ENCODE data around the gene PJVK.
"Not testable (repeated sequence)": the region's sequence is repeated elsewhere in the genome, so short reads cannot be mapped to it uniquely, and the experiment has no call there.

PJVK gene

DNA sequence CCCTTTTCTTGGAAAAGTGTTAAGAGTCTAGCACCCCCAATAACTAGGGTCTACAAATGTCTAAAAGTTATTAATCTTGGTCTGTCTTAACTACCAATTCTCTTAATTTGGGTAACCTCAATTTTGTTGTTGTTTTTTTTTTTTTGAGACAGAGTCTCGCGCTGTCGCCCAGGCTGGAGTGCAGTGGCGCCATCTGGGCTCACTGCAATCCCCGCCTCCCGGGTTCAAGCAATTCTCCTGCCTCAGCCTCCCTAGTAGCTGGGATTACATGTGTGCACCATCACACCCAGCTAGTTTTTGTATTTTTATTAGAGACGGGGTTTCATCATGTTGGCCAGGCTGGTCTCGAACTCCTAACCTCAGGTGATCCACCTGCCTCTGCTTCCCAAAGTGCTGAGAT is 38.7 kb upstream of the PJVK start:
- not testable (repeated sequence) for H3K9me3 ChIP-seq (ENCODE audit: control extremely low read depth in 1 of 5, control insufficient read depth in 4 of 5, insufficient read depth in 2 of 5, low read depth in 1 of 5, low read length in 4 of 5)

DNA sequence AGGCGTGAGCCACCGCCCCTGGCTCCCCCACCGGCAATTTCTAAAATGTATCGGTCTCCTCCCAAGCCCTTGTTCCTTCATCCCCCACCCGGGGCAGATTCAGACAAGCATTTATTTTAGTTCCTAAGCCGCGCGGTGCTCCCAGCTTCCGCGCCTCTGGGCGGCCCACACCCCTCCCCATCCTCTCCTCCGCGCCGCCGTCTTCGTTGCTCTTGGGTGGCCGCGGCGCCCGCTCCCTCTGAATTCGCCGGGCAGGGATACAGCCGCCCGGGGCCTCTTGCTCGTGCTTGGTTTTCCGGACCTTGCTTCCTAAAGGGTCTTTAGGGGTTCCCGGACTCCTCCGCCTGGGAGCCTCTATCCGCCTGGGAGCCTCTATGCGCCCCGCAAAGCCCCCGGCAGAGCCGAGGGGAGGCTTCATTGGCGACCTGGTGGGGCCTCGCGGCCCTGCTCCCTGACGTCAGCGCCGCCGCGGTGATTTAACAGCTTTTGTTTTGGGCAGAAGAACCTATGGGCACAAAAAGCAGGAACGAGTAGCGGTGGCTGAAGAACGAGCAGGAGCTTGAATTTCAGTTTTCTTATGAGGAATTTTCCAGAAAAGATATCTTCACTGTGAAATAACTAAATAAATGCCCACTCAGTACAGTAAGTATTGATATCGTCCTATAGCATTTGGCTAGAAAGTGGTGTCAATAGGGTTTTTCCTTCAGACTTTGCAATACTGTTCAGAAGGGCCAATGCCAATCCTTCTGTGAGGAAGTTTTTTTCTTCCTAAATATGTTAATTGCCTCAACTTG is 37.5 kb upstream of the PJVK start:
- Histone ChIP-seq H3K4me3 (ENCODE audit: control insufficient read depth in 1 of 7, extremely low read depth in 1 of 7, insufficient read depth in 4 of 7, low read depth in 2 of 7, low read length in 6 of 7) (peak overlapping the region; percentile 64 to 93 (median 78)), H3K9me3 (ENCODE audit: control extremely low read depth in 1 of 5, control insufficient read depth in 4 of 5, insufficient read depth in 2 of 5, low read depth in 1 of 5, low read length in 4 of 5) (no peaks in the 10 kb centered on the region), H3K4me1 (ENCODE audit: control extremely low read depth in 1 of 4, control insufficient read depth in 4 of 4, insufficient read depth in 4 of 4, low read length in 3 of 4) (peaks cover 6 to 17% (median 10%) of the 10 kb centered on the region in 4 experiments), H3K27me3 (replicated peaks in 2 of 5; ENCODE audit: control insufficient read depth in 4 of 5, insufficient read depth in 5 of 5, low read length in 4 of 5) (no peaks in the 10 kb centered on the region), H3K27ac (ENCODE audit: insufficient read depth in 1 of 2, low read depth in 1 of 2, low read length in 2 of 2, poor library complexity in 1 of 2, severe bottlenecking in 2 of 2) (peak overlapping the region; percentile 89 to 95), H3K36me3 (ENCODE audit: control insufficient read depth in 4 of 4, insufficient read depth in 4 of 4, low read length in 3 of 4) (peaks cover 0 to 5% (median 2%) of the 10 kb centered on the region in 4 experiments)
- DNase-seq, result peak; percentile 87 to 93 (median 92)
- POLR2A ChIA-PET, result interaction anchor here (0.6 to 1.4 kb wide), 3 partner anchors 37 to 284 kb away, joined by 3 read pairs; partner anchors contain the start of genes PJVK and PRKRA
- 0% methylated on average over 22 of the region's 45 CpGs for WGBS (ENCODE audit: insufficient coverage)
- CTCF ChIA-PET, result interaction anchor here (0.6 to 13.7 kb wide), 19 partner anchors 10 to 302 kb away, joined by 3 to 278 read pairs (median 4); partner anchors contain the start of gene RBM45

More for the DNA sequence above, 38.7 kb upstream of the PJVK start:
- POLR2A ChIA-PET; H3K4me3 ChIP-seq (ENCODE audit: control insufficient read depth in 1 of 7, extremely low read depth in 1 of 7, insufficient read depth in 4 of 7, low read depth in 2 of 7, low read length in 6 of 7); DNase-seq; H3K27ac ChIP-seq (ENCODE audit: insufficient read depth in 1 of 2, low read depth in 1 of 2, low read length in 2 of 2, poor library complexity in 1 of 2, severe bottlenecking in 2 of 2); H3K36me3 ChIP-seq (ENCODE audit: control insufficient read depth in 4 of 4, insufficient read depth in 4 of 4, low read length in 3 of 4); H3K27me3 ChIP-seq (replicated peaks in 2 of 5; ENCODE audit: control insufficient read depth in 4 of 5, insufficient read depth in 5 of 5, low read length in 4 of 5): not testable (repeated sequence)
- CTCF ChIA-PET, result interaction anchor here (0.7 to 13.7 kb wide), 4 partner anchors 14 to 301 kb away, joined by 3 to 278 read pairs (median 14); partner anchors contain the start of gene RBM45
- H3K4me1 ChIP-seq (ENCODE audit: control extremely low read depth in 1 of 4, control insufficient read depth in 4 of 4, insufficient read depth in 4 of 4, low read length in 3 of 4), result peaks cover 6 to 17% (median 10%) of the 10 kb centered on the region in 4 experiments
- WGBS (ENCODE audit: insufficient coverage), result 96% methylated on average over 7 of the region's 8 CpGs

DNA sequence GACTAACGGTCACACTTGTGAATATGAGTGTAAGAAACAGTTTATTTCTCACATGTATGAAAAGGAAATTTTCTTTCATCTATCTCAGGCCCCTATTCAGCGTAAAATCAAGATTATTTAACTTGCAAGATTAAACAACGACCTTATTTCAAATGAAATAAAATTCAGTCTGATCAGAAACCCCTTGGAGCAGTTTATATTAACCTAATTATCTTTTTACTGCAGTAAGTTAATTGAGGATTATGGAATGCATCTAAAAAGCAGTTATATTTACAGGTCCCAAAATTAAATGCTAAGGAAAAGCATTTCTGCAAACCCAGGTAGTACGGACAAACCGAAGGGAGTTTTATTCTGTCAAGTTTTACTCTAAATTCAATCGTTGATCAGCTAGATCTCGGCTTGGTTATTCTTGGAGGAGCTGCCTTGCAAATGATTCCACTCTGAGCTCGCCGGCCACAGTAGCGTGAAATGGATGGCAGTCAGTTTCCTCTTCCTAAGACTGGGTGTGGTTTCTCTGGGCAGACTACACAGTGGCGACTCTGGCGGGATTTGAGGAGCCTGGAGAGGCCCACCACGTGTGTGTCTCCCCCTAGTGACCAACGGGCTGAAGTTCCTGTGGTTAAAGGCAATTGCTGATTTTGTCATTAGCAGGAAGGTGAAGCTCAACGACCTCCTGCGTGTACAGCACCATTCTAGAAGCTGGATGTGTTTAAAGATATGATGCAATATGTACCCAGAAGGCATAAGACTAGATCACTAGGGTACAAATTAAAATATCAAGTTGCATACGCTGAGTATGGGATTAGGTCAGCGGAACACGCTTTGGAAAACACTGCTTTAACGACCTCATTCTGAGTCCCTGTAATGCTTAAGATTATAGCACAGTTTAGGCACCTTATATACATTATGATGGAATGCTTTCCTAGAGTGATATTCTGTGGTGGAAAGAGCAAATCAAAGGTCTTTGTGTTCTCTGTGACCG is 36.6 kb upstream of the PJVK start:
- H3K36me3 ChIP-seq (ENCODE audit: control insufficient read depth in 4 of 4, insufficient read depth in 4 of 4, low read length in 3 of 4), result peaks cover 0 to 5% (median 2%) of the 10 kb centered on the region in 4 experiments
- 18% methylated on average over 14 of the region's 21 CpGs for WGBS (ENCODE audit: insufficient coverage)
- peak overlapping the region in 6 of 7 experiments; percentile 64 to 93 (median 80) for H3K4me3 ChIP-seq (ENCODE audit: control insufficient read depth in 1 of 7, extremely low read depth in 1 of 7, insufficient read depth in 4 of 7, low read depth in 2 of 7, low read length in 6 of 7)
- no peaks in the 10 kb centered on the region for H3K9me3 ChIP-seq (ENCODE audit: control extremely low read depth in 1 of 5, control insufficient read depth in 4 of 5, insufficient read depth in 2 of 5, low read depth in 1 of 5, low read length in 4 of 5)
- CTCF ChIA-PET, result interaction anchor here (0.6 to 13.7 kb wide), 26 partner anchors 9 to 303 kb away, joined by 3 to 278 read pairs (median 4); partner anchors contain the start of gene RBM45
- peak overlapping the region; percentile 89 to 95 for H3K27ac ChIP-seq (ENCODE audit: insufficient read depth in 1 of 2, low read depth in 1 of 2, low read length in 2 of 2, poor library complexity in 1 of 2, severe bottlenecking in 2 of 2)
- H3K27me3 ChIP-seq (replicated peaks in 2 of 5; ENCODE audit: control insufficient read depth in 4 of 5, insufficient read depth in 5 of 5, low read length in 4 of 5), result no peaks in the 10 kb centered on the region
- POLR2A ChIA-PET, result interaction anchor here (0.6 to 1.4 kb wide), 3 partner anchors 36 to 285 kb away, joined by 3 read pairs; partner anchors contain the start of genes PJVK and PRKRA
- peak; percentile 96 to 98 (median 97) for DNase-seq
- peaks cover 6 to 17% (median 10%) of the 10 kb centered on the region in 4 experiments for H3K4me1 ChIP-seq (ENCODE audit: control extremely low read depth in 1 of 4, control insufficient read depth in 4 of 4, insufficient read depth in 4 of 4, low read length in 3 of 4)

DNA sequence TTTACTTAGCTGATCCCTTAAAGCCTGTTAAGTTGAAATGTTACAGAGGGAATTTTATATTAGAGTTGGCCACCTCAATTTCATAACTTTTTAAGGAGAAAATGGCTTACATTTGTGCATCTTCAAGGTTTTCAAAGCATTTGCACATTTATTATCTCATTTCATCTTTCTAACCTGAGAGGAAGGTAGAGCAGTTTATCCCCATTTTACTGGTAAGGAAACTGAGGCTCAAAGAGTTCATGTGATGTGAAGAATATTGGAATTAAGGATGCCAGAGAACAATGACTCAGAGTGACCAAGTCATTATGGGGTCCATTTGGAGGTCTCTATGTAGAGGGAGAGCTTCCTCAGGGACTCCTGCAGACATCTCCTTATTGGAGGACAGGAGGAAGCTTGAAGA is 35.2 kb upstream of the PJVK start:
- H3K27me3 ChIP-seq (replicated peaks in 2 of 5; ENCODE audit: control insufficient read depth in 4 of 5, insufficient read depth in 5 of 5, low read length in 4 of 5), result no peaks in the 10 kb centered on the region
- no peak overlapping the region for H3K27ac ChIP-seq (ENCODE audit: insufficient read depth in 1 of 2, low read depth in 1 of 2, low read length in 2 of 2, poor library complexity in 1 of 2, severe bottlenecking in 2 of 2)
- no peak overlapping the region for H3K4me3 ChIP-seq (ENCODE audit: control insufficient read depth in 1 of 7, extremely low read depth in 1 of 7, insufficient read depth in 4 of 7, low read depth in 2 of 7, low read length in 6 of 7)
- ChIA-PET POLR2A (no interaction called here), CTCF (interaction anchor here (1.3 to 13.7 kb wide), 6 partner anchors 18 to 305 kb away, joined by 3 to 278 read pairs (median 6); no protein-coding TSS in a partner anchor)
- H3K9me3 ChIP-seq (ENCODE audit: control extremely low read depth in 1 of 5, control insufficient read depth in 4 of 5, insufficient read depth in 2 of 5, low read depth in 1 of 5, low read length in 4 of 5), result no peaks in the 10 kb centered on the region
- H3K4me1 ChIP-seq (ENCODE audit: control extremely low read depth in 1 of 4, control insufficient read depth in 4 of 4, insufficient read depth in 4 of 4, low read length in 3 of 4), result peaks cover 6 to 17% (median 12%) of the 10 kb centered on the region in 4 experiments
- peaks cover 0 to 9% (median 2%) of the 10 kb centered on the region in 4 experiments for H3K36me3 ChIP-seq (ENCODE audit: control insufficient read depth in 4 of 4, insufficient read depth in 4 of 4, low read length in 3 of 4)
- no peak for DNase-seq

DNA sequence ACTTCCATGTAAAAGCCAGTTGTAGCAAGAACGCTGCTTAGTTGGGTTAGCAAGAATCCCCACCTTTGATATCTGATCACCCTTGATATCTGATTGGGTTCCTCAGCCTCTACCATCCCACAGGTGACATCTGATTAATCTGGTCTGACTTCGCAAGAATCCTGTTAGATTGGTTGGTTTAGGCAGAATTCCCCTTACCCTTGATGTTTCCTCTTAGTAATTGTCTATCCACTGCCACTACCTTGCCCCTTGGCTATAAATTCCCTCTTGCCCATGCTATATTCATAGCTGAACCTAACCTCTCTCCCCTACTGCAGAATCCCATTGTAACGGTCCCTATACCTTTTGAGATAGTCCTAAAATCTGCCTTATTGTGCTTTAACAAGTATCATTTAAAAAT is 33.3 kb upstream of the PJVK start:
- no peak for DNase-seq
- 100% methylated on average over 2 of the region's 3 CpGs for WGBS (ENCODE audit: insufficient coverage)
- POLR2A ChIA-PET, result no interaction called here
- Histone ChIP-seq H3K4me3 (ENCODE audit: control insufficient read depth in 1 of 7, extremely low read depth in 1 of 7, insufficient read depth in 4 of 7, low read depth in 2 of 7, low read length in 6 of 7) (no peak overlapping the region), H3K9me3 (ENCODE audit: control extremely low read depth in 1 of 5, control insufficient read depth in 4 of 5, insufficient read depth in 2 of 5, low read depth in 1 of 5, low read length in 4 of 5) (peaks cover 0 to 7% (median 1%) of the 10 kb centered on the region in 5 experiments), H3K4me1 (ENCODE audit: control extremely low read depth in 1 of 4, control insufficient read depth in 4 of 4, insufficient read depth in 4 of 4, low read length in 3 of 4) (peaks cover 6 to 15% (median 12%) of the 10 kb centered on the region in 4 experiments), H3K27me3 (replicated peaks in 2 of 5; ENCODE audit: control insufficient read depth in 4 of 5, insufficient read depth in 5 of 5, low read length in 4 of 5) (no peaks in the 10 kb centered on the region), H3K27ac (ENCODE audit: insufficient read depth in 1 of 2, low read depth in 1 of 2, low read length in 2 of 2, poor library complexity in 1 of 2, severe bottlenecking in 2 of 2) (no peak overlapping the region), H3K36me3 (ENCODE audit: control insufficient read depth in 4 of 4, insufficient read depth in 4 of 4, low read length in 3 of 4) (peaks cover 4 to 25% (median 12%) of the 10 kb centered on the region in 4 experiments)
- CTCF ChIA-PET, result interaction anchor here (0.7 to 13.7 kb wide), 9 partner anchors 9 to 311 kb away, joined by 3 to 278 read pairs (median 6); partner anchors contain the start of gene RBM45

DNA sequence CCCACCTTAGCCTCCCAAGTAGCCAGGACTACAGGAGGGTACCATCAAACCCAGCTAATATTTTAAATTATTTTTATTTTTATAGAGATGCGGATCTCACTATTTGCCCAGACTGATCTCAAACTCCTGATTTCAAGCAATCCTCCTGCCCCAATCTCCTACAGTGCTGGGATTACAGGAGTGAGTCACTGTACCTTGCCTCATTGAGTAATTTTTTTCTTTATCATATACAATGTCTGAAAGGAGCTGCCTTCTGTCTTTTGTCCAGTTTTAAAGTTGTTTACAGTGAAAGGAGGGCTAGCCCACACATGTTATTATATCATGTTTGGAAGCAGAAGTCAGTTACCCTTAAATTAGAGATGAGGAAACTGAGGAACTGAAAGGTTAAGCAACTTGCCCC is 32.8 kb upstream of the PJVK start:
- H3K4me3 ChIP-seq (ENCODE audit: control insufficient read depth in 1 of 7, extremely low read depth in 1 of 7, insufficient read depth in 4 of 7, low read depth in 2 of 7, low read length in 6 of 7), result no peak overlapping the region
- POLR2A ChIA-PET, result no interaction called here
- WGBS (ENCODE audit: insufficient coverage), result no CpG with 5 or more reads among the region's 1 CpG
- H3K36me3 ChIP-seq (ENCODE audit: control insufficient read depth in 4 of 4, insufficient read depth in 4 of 4, low read length in 3 of 4), result peaks cover 4 to 25% (median 15%) of the 10 kb centered on the region in 4 experiments
- DNase-seq, result no peak
- H3K9me3 ChIP-seq (ENCODE audit: control extremely low read depth in 1 of 5, control insufficient read depth in 4 of 5, insufficient read depth in 2 of 5, low read depth in 1 of 5, low read length in 4 of 5), result peaks cover 0 to 8% (median 1%) of the 10 kb centered on the region in 5 experiments
- no peak overlapping the region for H3K27ac ChIP-seq (ENCODE audit: insufficient read depth in 1 of 2, low read depth in 1 of 2, low read length in 2 of 2, poor library complexity in 1 of 2, severe bottlenecking in 2 of 2)
- CTCF ChIA-PET, result interaction anchor here (0.6 to 13.7 kb wide), 10 partner anchors 9 to 312 kb away, joined by 3 to 278 read pairs (median 6); partner anchors contain the start of gene RBM45
- no peaks in the 10 kb centered on the region for H3K27me3 ChIP-seq (replicated peaks in 2 of 5; ENCODE audit: control insufficient read depth in 4 of 5, insufficient read depth in 5 of 5, low read length in 4 of 5)
- peaks cover 6 to 13% (median 11%) of the 10 kb centered on the region in 4 experiments for H3K4me1 ChIP-seq (ENCODE audit: control extremely low read depth in 1 of 4, control insufficient read depth in 4 of 4, insufficient read depth in 4 of 4, low read length in 3 of 4)

Measured in common myeloid progenitor, CD34-positive (primary cell).